WTC11 (cell line): ENCODE data around the gene NXPH4. TPM values are rescaled to one million over a fixed set of nuclear protein-coding genes. Genes with fewer than 3 reads are reported as not detected.

Source experiments
- ATAC-seq: fragments of 200-7000 bp; cut with Tn5 transposase; 2 replicates; pipeline ENCODE4 v1.10.0; 2021; ENCODE audit warnings: mild to moderate bottlenecking, moderate library complexity
- CTCF ChIA-PET: fragments of 300-600 bp; sonication (Branson Sonifier 250); formaldehyde crosslinking; loops from one replicate; lab custom pipeline; 2021; ENCODE audit warnings: antibody characterized with exemption; lab: Charles Lee
- POLR2A ChIA-PET: fragments of 350-600 bp; sonication (Branson Sonifier 250); formaldehyde crosslinking; loops from one replicate; lab custom pipeline; 2021; ENCODE audit warnings: antibody characterized with exemption; lab: Charles Lee
- DNase-seq: peaks from one replicate; pipeline ENCODE4 v3.0.0; 2021; ENCODE audit warnings: low spot score
- H3K27ac Mint-ChIP-seq: 2 replicates; pipeline ENCODE4 v1.8.0; 2021; ENCODE audit warnings: mixed read lengths
- H3K27me3 Mint-ChIP-seq: 2 replicates; pipeline ENCODE4 v1.8.0; 2021; ENCODE audit warnings: low read depth, mild to moderate bottlenecking, moderate library complexity, mixed read lengths
- H3K36me3 Mint-ChIP-seq: 2 replicates; pipeline ENCODE4 v1.8.0; 2021; ENCODE audit warnings: mixed read lengths
- H3K4me1 Mint-ChIP-seq: 2 replicates; pipeline ENCODE4 v1.8.0; 2022; ENCODE audit warnings: mixed read lengths
- H3K4me3 Mint-ChIP-seq: 2 replicates; pipeline ENCODE4 v1.8.0; 2021; ENCODE audit warnings: mild to moderate bottlenecking, moderate library complexity, mixed read lengths
- H3K9me3 Mint-ChIP-seq: 2 replicates; pipeline ENCODE4 v1.8.0; 2021; ENCODE audit warnings: mixed read lengths
- CREB1 ChIP-seq: sonication (generic); formaldehyde crosslinking; IDR thresholded peaks from 2 replicates; pipeline ENCODE4 v1.8.0; 2023; ENCODE audit warnings: mild to moderate bottlenecking, missing genetic modification reagents
- CTCF ChIP-seq: fragments of 200-600 bp; IDR thresholded peaks from 2 replicates; pipeline ENCODE4 v1.8.0; 2022; ENCODE audit warnings: antibody characterized with exemption
- E2F5 ChIP-seq: sonication (generic); formaldehyde crosslinking; IDR thresholded peaks from 2 replicates; pipeline ENCODE4 v1.8.1; 2022; ENCODE audit warnings: mild to moderate bottlenecking, moderate library complexity, missing genetic modification reagents
- ESRRA ChIP-seq: sonication (generic); formaldehyde crosslinking; IDR thresholded peaks from 2 replicates; pipeline ENCODE4 v1.8.1; 2022; ENCODE audit warnings: mild to moderate bottlenecking, missing genetic modification reagents, borderline replicate concordance
- GABPB1 ChIP-seq: sonication (generic); formaldehyde crosslinking; IDR thresholded peaks from 2 replicates; pipeline ENCODE4 v1.8.1; 2023; ENCODE audit warnings: mild to moderate bottlenecking, missing genetic modification reagents
- GTF2I ChIP-seq: fragments of 250-450 bp; sonication (Bioruptor Pico); conservative IDR thresholded peaks from 2 replicates; pipeline ENCODE4 v1.4.0; 2021; ENCODE audit warnings: mild to moderate bottlenecking
- JUN ChIP-seq: sonication (generic); formaldehyde crosslinking; IDR thresholded peaks from 2 replicates; pipeline ENCODE4 v1.8.0; 2023; ENCODE audit warnings: mild to moderate bottlenecking, missing genetic modification reagents
- NFE2L1 ChIP-seq: sonication (generic); formaldehyde crosslinking; IDR thresholded peaks from 2 replicates; pipeline ENCODE4 v1.8.1; 2023; ENCODE audit warnings: missing genetic modification reagents
- NR1H2 ChIP-seq: sonication (generic); formaldehyde crosslinking; IDR thresholded peaks from 2 replicates; pipeline ENCODE4 v1.9.0; 2021; ENCODE audit warnings: mild to moderate bottlenecking, moderate library complexity, missing genetic modification reagents
- ZNF425 ChIP-seq: fragments of 250-450 bp; sonication (Bioruptor Pico); conservative IDR thresholded peaks from 2 replicates; pipeline ENCODE4 v1.9.0; 2021; ENCODE audit warnings: mild to moderate bottlenecking
- total RNA-seq: library from RNA; stranded (reverse); gene quantifications from 3 replicates; pipeline ENCODE4 v1.2.3, GENCODE V29; 2021
- TF ChIP-seq, protein P1 (sequence below): sonication (generic); formaldehyde crosslinking; conservative IDR thresholded peaks from 2 replicates; pipeline ENCODE4 v1.8.1; 2022; ENCODE audit warnings: mild to moderate bottlenecking, missing genetic modification reagents
- TF ChIP-seq, protein P2 (sequence below): sonication (generic); formaldehyde crosslinking; IDR thresholded peaks from 2 replicates; pipeline ENCODE4 v1.8.1; 2022; ENCODE audit warnings: missing genetic modification reagents, borderline replicate concordance
- TF ChIP-seq, protein P3 (sequence below): sonication (generic); formaldehyde crosslinking; IDR thresholded peaks from 2 replicates; pipeline ENCODE4 v1.8.0; 2022; ENCODE audit warnings: missing genetic modification reagents
- TF ChIP-seq, protein P4 (sequence below): sonication (generic); formaldehyde crosslinking; IDR thresholded peaks from 2 replicates; pipeline ENCODE4 v1.8.1; 2022; ENCODE audit warnings: mild to moderate bottlenecking, missing genetic modification reagents, moderate library complexity, borderline replicate concordance

Gene NXPH4
- total RNA-seq, 1 experiment from 2014 or later: 4.9 TPM

- Mint-ChIP-seq H3K36me3 (peaks cover 78% of the 10 kb centered on the region), H3K4me3 (no peak overlapping the region), H3K4me1 (peaks cover 4% of the 10 kb centered on the region), H3K27me3 (no peaks in the 10 kb centered on the region), H3K27ac (no peak overlapping the region; the same call in 1 of the 2 replicates), H3K9me3 (peaks cover 5% of the 10 kb centered on the region; the same call in 1 of the 2 replicates)
- no peak for DNase-seq
- POLR2A ChIA-PET: interaction anchor here (0.8 kb wide), 1 partner anchor 19 kb away, joined by 3 read pairs; no protein-coding TSS in a partner anchor
- no peak for ATAC-seq
- TF ChIP-seq GTF2I (CRISPR knock-in tag): no peak
- TF ChIP-seq CREB1: no peak
- TF ChIP-seq, protein P1, sequence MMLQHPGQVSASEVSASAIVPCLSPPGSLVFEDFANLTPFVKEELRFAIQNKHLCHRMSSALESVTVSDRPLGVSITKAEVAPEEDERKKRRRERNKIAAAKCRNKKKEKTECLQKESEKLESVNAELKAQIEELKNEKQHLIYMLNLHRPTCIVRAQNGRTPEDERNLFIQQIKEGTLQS: no peak
- no peak for TF ChIP-seq NFE2L1 (CRISPR knock-in tag)
- TF ChIP-seq, protein P2, sequence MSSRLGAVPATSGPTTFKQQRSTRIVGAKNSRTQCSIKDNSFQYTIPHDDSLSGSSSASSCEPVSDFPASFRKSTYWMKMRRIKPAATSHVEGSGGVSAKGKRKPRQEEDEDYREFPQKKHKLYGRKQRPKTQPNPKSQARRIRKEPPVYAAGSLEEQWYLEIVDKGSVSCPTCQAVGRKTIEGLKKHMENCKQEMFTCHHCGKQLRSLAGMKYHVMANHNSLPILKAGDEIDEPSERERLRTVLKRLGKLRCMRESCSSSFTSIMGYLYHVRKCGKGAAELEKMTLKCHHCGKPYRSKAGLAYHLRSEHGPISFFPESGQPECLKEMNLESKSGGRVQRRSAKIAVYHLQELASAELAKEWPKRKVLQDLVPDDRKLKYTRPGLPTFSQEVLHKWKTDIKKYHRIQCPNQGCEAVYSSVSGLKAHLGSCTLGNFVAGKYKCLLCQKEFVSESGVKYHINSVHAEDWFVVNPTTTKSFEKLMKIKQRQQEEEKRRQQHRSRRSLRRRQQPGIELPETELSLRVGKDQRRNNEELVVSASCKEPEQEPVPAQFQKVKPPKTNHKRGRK (CRISPR knock-in tag): no peak
- no peak for TF ChIP-seq E2F5
- TF ChIP-seq CTCF: no peak
- no peak for TF ChIP-seq ZNF425 (CRISPR knock-in tag)
- TF ChIP-seq, protein P3, sequence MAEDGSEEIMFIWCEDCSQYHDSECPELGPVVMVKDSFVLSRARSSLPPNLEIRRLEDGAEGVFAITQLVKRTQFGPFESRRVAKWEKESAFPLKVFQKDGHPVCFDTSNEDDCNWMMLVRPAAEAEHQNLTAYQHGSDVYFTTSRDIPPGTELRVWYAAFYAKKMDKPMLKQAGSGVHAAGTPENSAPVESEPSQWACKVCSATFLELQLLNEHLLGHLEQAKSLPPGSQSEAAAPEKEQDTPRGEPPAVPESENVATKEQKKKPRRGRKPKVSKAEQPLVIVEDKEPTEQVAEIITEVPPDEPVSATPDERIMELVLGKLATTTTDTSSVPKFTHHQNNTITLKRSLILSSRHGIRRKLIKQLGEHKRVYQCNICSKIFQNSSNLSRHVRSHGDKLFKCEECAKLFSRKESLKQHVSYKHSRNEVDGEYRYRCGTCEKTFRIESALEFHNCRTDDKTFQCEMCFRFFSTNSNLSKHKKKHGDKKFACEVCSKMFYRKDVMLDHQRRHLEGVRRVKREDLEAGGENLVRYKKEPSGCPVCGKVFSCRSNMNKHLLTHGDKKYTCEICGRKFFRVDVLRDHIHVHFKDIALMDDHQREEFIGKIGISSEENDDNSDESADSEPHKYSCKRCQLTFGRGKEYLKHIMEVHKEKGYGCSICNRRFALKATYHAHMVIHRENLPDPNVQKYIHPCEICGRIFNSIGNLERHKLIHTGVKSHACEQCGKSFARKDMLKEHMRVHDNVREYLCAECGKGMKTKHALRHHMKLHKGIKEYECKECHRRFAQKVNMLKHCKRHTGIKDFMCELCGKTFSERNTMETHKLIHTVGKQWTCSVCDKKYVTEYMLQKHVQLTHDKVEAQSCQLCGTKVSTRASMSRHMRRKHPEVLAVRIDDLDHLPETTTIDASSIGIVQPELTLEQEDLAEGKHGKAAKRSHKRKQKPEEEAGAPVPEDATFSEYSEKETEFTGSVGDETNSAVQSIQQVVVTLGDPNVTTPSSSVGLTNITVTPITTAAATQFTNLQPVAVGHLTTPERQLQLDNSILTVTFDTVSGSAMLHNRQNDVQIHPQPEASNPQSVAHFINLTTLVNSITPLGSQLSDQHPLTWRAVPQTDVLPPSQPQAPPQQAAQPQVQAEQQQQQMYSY (CRISPR knock-in tag): no peak
- no peak for TF ChIP-seq ESRRA (CRISPR knock-in tag)
- TF ChIP-seq NR1H2 (CRISPR knock-in tag): no peak
- TF ChIP-seq, protein P4, sequence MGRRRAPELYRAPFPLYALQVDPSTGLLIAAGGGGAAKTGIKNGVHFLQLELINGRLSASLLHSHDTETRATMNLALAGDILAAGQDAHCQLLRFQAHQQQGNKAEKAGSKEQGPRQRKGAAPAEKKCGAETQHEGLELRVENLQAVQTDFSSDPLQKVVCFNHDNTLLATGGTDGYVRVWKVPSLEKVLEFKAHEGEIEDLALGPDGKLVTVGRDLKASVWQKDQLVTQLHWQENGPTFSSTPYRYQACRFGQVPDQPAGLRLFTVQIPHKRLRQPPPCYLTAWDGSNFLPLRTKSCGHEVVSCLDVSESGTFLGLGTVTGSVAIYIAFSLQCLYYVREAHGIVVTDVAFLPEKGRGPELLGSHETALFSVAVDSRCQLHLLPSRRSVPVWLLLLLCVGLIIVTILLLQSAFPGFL: no peak
- no peak for TF ChIP-seq GABPB1 (CRISPR knock-in tag)
- TF ChIP-seq JUN (CRISPR knock-in tag): no peak
- CTCF ChIA-PET: interaction anchor here (1.0 to 4.1 kb wide), 3 partner anchors 12 to 63 kb away, joined by 3 to 34 read pairs (median 5); no protein-coding TSS in a partner anchor
These were observed 29.1 kb upstream of the NXPH4 start for GRCh38 chr12:57187222-57188089.
